A673 (cell line): ENCODE results near the gene CHIC2. TPM values are rescaled to one million over a fixed set of nuclear protein-coding genes. Genes with fewer than 3 reads are reported as not detected.

Source experiments
- BruUV-seq: library from RNA; stranded (reverse); fragments of 400-500 nt; replicated peaks from 2 replicates; lab custom pipeline; 2021; lab: Mats Ljungman, UMichigan
- CTCF ChIA-PET: fragments of 300-600 bp; sonication (Branson Sonifier 250); formaldehyde crosslinking; loops from one replicate; lab custom pipeline; 2022; ENCODE audit warnings: antibody characterized with exemption; lab: Charles Lee
- POLR2A ChIA-PET: fragments of 300-600 bp; sonication (Branson Sonifier 250); formaldehyde crosslinking; loops from one replicate; lab custom pipeline; 2022; ENCODE audit warnings: antibody characterized with exemption; ENCODE audit not compliant: low non-redundant PET; lab: Charles Lee
- DNase-seq: peaks from one replicate; pipeline ENCODE4 v3.0.0-alpha.2; 2015; ENCODE audit warnings: low spot score
- H3K27ac ChIP-seq: fragments of 200-600 bp; sonication (generic); 2 replicates; pipeline ENCODE4 v1.5.1; 2016; ENCODE audit warnings: mixed run types, low read depth, mild to moderate bottlenecking, mixed read lengths, antibody characterized with exemption, low read length; ENCODE audit not compliant: poor library complexity, severe bottlenecking
- H3K27me3 ChIP-seq: fragments of 200-600 bp; sonication (generic); replicated peaks from 2 replicates; pipeline ENCODE4 v1.6.1; 2017; ENCODE audit warnings: mixed run types, low read depth, mild to moderate bottlenecking, mixed read lengths, antibody characterized with exemption, low read length; ENCODE audit not compliant: insufficient read depth, poor library complexity
- H3K36me3 ChIP-seq: fragments of 200-600 bp; sonication (generic); 2 replicates; pipeline ENCODE4 v1.6.1; 2016; ENCODE audit warnings: mixed run types, mild to moderate bottlenecking, mixed read lengths, antibody characterized with exemption, low read length; ENCODE audit not compliant: insufficient read depth, poor library complexity, severe bottlenecking
- H3K4me1 ChIP-seq: fragments of 200-600 bp; sonication (generic); 2 replicates; pipeline ENCODE4 v1.6.1; 2017; ENCODE audit warnings: mixed run types, mild to moderate bottlenecking, mixed read lengths, antibody characterized with exemption, low read length; ENCODE audit not compliant: insufficient read depth, poor library complexity, severe bottlenecking
- H3K4me3 ChIP-seq: fragments of 200-600 bp; sonication (generic); 2 replicates; pipeline ENCODE4 v1.5.1; 2016; ENCODE audit warnings: low read depth, mixed run types, mild to moderate bottlenecking, mixed read lengths, low read length; ENCODE audit not compliant: poor library complexity, severe bottlenecking
- H3K9me3 ChIP-seq: fragments of 200-600 bp; sonication (generic); 2 replicates; pipeline ENCODE4 v1.6.1; 2016; ENCODE audit warnings: mixed run types, low read depth, mild to moderate bottlenecking, mixed read lengths, antibody characterized with exemption, low read length; ENCODE audit not compliant: poor library complexity, severe bottlenecking
- EZH2 ChIP-seq: fragments of 200-600 bp; sonication (generic); IDR thresholded peaks from 2 replicates; pipeline ENCODE4 v1.6.1; 2017; ENCODE audit warnings: borderline replicate concordance, low read depth, mild to moderate bottlenecking, mixed read lengths, antibody characterized with exemption, low read length; ENCODE audit not compliant: poor library complexity, severe bottlenecking
- intact Hi-C: fragments of 100-400 bp; cut with micrococcal nuclease; formaldehyde crosslinking; loops from one replicate; pipeline ENCODE4 v1.10.0; 2022; ENCODE audit not compliant: unreplicated experiment
- total RNA-seq: library from RNA; stranded (reverse); gene quantifications from 2 replicates; pipeline ENCODE4 v1.2.3, GENCODE V29; 2021
- TF ChIP-seq, protein P1 (sequence below): fragments of 300-800, 200-600 bp; sonication (generic); conservative IDR thresholded peaks from 2 replicates; pipeline ENCODE4 v1.5.1; 2017; ENCODE audit warnings: low read depth, mild to moderate bottlenecking, antibody characterized with exemption, low read length, moderate library complexity, mixed read lengths

CHIC2 gene
- total RNA-seq, 1 experiment from 2014 or later, result 8.1 TPM

DNA sequence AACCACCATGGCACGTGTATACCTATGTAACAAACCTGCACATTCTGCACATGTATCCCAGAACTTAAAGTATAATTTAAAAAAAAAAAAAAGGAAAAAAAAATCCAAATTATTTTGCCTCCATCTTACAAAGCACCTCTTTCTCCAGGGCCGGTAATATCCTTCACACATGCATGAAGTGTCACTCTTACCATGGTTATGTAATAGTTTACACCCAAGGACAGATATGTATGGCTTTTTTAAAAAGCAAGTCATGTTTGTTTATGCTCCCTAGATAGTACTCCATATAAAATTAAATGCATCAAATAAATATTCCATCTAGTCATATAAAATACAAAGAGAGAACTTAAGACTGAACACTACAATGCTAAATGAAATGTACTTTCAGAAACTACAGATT, 22.5 kb downstream of the CHIC2 start:
- intact Hi-C loops, result no loop called here
- no TSS peak for BruUV-seq
- DNase-seq, result no peak
- Histone ChIP-seq H3K4me3 (no peak overlapping the region), H3K9me3 (no peaks in the 10 kb centered on the region), H3K36me3 (no peaks in the 10 kb centered on the region), H3K4me1 (no peaks in the 10 kb centered on the region), H3K27ac (no peak overlapping the region), H3K27me3 (no peaks in the 10 kb centered on the region)
- TF ChIP-seq EZH2, result no peak
- TF ChIP-seq, protein P1, sequence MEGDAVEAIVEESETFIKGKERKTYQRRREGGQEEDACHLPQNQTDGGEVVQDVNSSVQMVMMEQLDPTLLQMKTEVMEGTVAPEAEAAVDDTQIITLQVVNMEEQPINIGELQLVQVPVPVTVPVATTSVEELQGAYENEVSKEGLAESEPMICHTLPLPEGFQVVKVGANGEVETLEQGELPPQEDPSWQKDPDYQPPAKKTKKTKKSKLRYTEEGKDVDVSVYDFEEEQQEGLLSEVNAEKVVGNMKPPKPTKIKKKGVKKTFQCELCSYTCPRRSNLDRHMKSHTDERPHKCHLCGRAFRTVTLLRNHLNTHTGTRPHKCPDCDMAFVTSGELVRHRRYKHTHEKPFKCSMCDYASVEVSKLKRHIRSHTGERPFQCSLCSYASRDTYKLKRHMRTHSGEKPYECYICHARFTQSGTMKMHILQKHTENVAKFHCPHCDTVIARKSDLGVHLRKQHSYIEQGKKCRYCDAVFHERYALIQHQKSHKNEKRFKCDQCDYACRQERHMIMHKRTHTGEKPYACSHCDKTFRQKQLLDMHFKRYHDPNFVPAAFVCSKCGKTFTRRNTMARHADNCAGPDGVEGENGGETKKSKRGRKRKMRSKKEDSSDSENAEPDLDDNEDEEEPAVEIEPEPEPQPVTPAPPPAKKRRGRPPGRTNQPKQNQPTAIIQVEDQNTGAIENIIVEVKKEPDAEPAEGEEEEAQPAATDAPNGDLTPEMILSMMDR, result no peak
- POLR2A ChIA-PET, result no interaction called here
- CTCF ChIA-PET, result no interaction called here

DNA sequence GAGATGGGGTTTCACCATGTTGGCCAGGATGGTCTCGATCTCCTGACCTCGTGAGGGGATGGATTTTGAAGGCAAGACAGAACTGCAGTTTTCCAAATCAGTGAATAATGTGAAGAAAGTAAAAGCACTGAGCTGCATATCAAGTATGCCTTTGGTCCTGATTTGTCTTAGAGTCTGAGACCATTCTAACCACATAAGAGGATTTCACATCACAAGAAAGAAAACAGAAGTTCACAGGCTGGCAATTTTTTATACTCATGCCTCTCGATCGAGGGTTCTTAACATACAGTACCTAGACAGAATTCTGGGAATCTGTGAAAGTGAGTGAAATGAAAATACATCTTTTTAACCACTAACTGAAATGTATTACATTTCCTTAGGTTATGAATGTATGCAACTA, 23.3 kb downstream of the CHIC2 start:
- no peaks in the 10 kb centered on the region for H3K36me3 ChIP-seq
- intact Hi-C loops, result no loop called here
- no peak overlapping the region for H3K27ac ChIP-seq
- no peaks in the 10 kb centered on the region for H3K27me3 ChIP-seq
- CTCF ChIA-PET, result no interaction called here
- BruUV-seq, result no TSS peak
- no peak for TF ChIP-seq EZH2
- TF ChIP-seq, protein P1, result no peak
- no peaks in the 10 kb centered on the region for H3K4me1 ChIP-seq
- no peaks in the 10 kb centered on the region for H3K9me3 ChIP-seq
- DNase-seq, result no peak
- H3K4me3 ChIP-seq, result no peak overlapping the region
- POLR2A ChIA-PET, result no interaction called here

DNA sequence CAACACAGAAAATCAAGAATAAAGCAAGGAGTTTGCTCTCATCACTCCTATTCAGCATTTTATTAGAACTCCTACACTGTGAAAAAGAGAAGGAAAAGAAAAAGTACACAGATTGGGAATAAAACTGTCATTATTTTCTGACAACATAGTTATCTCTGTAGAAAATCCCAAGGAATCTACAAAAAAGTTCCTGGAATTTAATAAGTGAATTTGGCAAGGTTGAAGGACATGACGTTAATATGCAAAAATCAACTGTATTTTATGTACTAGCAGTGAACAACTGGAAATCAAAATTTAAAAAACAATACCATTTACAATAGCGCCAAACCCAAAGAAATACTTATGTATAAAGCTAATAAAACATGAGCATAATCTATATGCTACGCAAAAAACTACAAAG, 26.3 kb downstream of the CHIC2 start:
- ChIA-PET CTCF (no interaction called here), POLR2A (no interaction called here)
- no peaks in the 10 kb centered on the region for H3K9me3 ChIP-seq
- no peaks in the 10 kb centered on the region for H3K36me3 ChIP-seq
- H3K4me3 ChIP-seq, result no peak overlapping the region
- no peak overlapping the region for H3K27ac ChIP-seq
- intact Hi-C loops, result no loop called here
- H3K27me3 ChIP-seq, result no peaks in the 10 kb centered on the region
- BruUV-seq, result no TSS peak
- H3K4me1 ChIP-seq, result no peaks in the 10 kb centered on the region
- TF ChIP-seq, protein P1, result no peak
- TF ChIP-seq EZH2, result no peak
- no peak for DNase-seq
